Endodermal cell (in vitro differentiated cells): Measurements from ENCODE around the gene SSTR5. TPM values are rescaled to one million over a fixed set of nuclear protein-coding genes. Genes with fewer than 3 reads are reported as not detected.

Source experiments
- DNase-seq: peaks from one replicate; pipeline ENCODE4 v3.0.0-alpha.2; 2017
- H3K27ac ChIP-seq: 2 replicates; pipeline ENCODE4 v1.5.1; 2013; ENCODE audit warnings: mild to moderate bottlenecking, low read depth, low read length, moderate library complexity
- H3K27me3 ChIP-seq: 2 replicates; pipeline ENCODE4 v1.6.1; 2013; ENCODE audit warnings: mild to moderate bottlenecking, low read length, moderate library complexity; ENCODE audit not compliant: insufficient read depth, control insufficient read depth, poor library complexity, severe bottlenecking
- H3K36me3 ChIP-seq: 2 replicates; pipeline ENCODE4 v1.7.0; 2013; ENCODE audit warnings: mild to moderate bottlenecking, low read length, moderate library complexity; ENCODE audit not compliant: control insufficient read depth, insufficient read depth
- H3K4me1 ChIP-seq: one replicate; pipeline ENCODE4 v1.7.0; 2013; ENCODE audit warnings: low read length; ENCODE audit not compliant: control insufficient read depth, insufficient read depth
- H3K4me3 ChIP-seq: 2 replicates; pipeline ENCODE4 v1.5.1; 2013; ENCODE audit warnings: mild to moderate bottlenecking, low read length, moderate library complexity
- H3K9ac ChIP-seq: 2 replicates; pipeline ENCODE4 v1.6.1; 2013; ENCODE audit warnings: mild to moderate bottlenecking, low read length, moderate library complexity; ENCODE audit not compliant: poor library complexity, severe bottlenecking; ENCODE audit errors: extremely low read depth
- H3K9me3 ChIP-seq: 2 replicates; pipeline ENCODE4 v1.6.1; 2013; ENCODE audit warnings: mild to moderate bottlenecking, low read length, moderate library complexity; ENCODE audit not compliant: control insufficient read depth
- H3K27ac Mint-ChIP-seq: 2 replicates; pipeline ENCODE4 v1.8.0; 2020; ENCODE audit warnings: mixed read lengths
- H3K27me3 Mint-ChIP-seq: 2 replicates; pipeline ENCODE4 v1.8.0; 2021; ENCODE audit warnings: mild to moderate bottlenecking, mixed read lengths; ENCODE audit not compliant: insufficient read depth
- H3K36me3 Mint-ChIP-seq: 2 replicates; pipeline ENCODE4 v1.8.0; 2020; ENCODE audit warnings: low read depth, mixed read lengths
- H3K4me1 Mint-ChIP-seq: 2 replicates; pipeline ENCODE4 v1.8.0; 2020; ENCODE audit warnings: mixed read lengths
- H3K4me3 Mint-ChIP-seq: 2 replicates; pipeline ENCODE4 v1.8.0; 2020; ENCODE audit warnings: mild to moderate bottlenecking, moderate library complexity, mixed read lengths
- H3K9me3 Mint-ChIP-seq: 2 replicates; pipeline ENCODE4 v1.8.0; 2020; ENCODE audit warnings: mild to moderate bottlenecking, mixed read lengths
- WGBS, 2 experiments: methylation state at CpG; one replicate each; pipeline versions ENCODE4 v1.1.5 to v1.1.7; 2013; ENCODE audit warnings: missing lambda C conversion rate in 2 of 2, mixed read lengths in 1 of 2; ENCODE audit not compliant: insufficient coverage in 1 of 2, insufficient read length in 1 of 2; 5-methylcytosine and 5-hydroxymethylcytosine counted together
- total RNA-seq, 2 donors: library from RNA; stranded (reverse); fragmentation: NEBNext Ultra II Directional in 1 of 2; extraction: Animal tissue kit (Norgen Biotek cat#: 25700) in 1 of 2; gene quantifications; 2 replicates in 1 of 2; 3 replicates in 1 of 2; pipeline ENCODE4 v1.2.1, GENCODE V29; 2021
- TF ChIP-seq, protein P1 (sequence below): fragments of 200-600 bp; sonication (generic); conservative IDR thresholded peaks from 2 replicates; pipeline ENCODE4 v1.5.0; 2021; ENCODE audit warnings: antibody characterized with exemption, mild to moderate bottlenecking

Gene SSTR5
- total RNA-seq, 2 donors from 2014 or later: 0.64 to 1.3 TPM

- H3K9me3 ChIP-seq: no peaks in the 10 kb centered on the region
- DNase-seq: no peak
- peaks cover 18% of the 10 kb centered on the region for H3K27me3 ChIP-seq
- H3K4me3 Mint-ChIP-seq: no peak overlapping the region
- TF ChIP-seq, protein P1, sequence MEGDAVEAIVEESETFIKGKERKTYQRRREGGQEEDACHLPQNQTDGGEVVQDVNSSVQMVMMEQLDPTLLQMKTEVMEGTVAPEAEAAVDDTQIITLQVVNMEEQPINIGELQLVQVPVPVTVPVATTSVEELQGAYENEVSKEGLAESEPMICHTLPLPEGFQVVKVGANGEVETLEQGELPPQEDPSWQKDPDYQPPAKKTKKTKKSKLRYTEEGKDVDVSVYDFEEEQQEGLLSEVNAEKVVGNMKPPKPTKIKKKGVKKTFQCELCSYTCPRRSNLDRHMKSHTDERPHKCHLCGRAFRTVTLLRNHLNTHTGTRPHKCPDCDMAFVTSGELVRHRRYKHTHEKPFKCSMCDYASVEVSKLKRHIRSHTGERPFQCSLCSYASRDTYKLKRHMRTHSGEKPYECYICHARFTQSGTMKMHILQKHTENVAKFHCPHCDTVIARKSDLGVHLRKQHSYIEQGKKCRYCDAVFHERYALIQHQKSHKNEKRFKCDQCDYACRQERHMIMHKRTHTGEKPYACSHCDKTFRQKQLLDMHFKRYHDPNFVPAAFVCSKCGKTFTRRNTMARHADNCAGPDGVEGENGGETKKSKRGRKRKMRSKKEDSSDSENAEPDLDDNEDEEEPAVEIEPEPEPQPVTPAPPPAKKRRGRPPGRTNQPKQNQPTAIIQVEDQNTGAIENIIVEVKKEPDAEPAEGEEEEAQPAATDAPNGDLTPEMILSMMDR: no peak
- H3K9ac ChIP-seq: no peak overlapping the region
- no peak overlapping the region for H3K4me3 ChIP-seq
- H3K4me1 Mint-ChIP-seq: no peaks in the 10 kb centered on the region
- H3K27ac ChIP-seq: no peak overlapping the region
- H3K36me3 Mint-ChIP-seq: no peaks in the 10 kb centered on the region
- peaks cover 11% of the 10 kb centered on the region for H3K27me3 Mint-ChIP-seq
- H3K36me3 ChIP-seq: no peaks in the 10 kb centered on the region
- no peaks in the 10 kb centered on the region for H3K9me3 Mint-ChIP-seq
- no peak overlapping the region for H3K27ac Mint-ChIP-seq
- 79 to 80% methylated on average over 10 to 16 of the region's 16 CpGs for WGBS, 2 experiments
- peaks cover 5% of the 10 kb centered on the region for H3K4me1 ChIP-seq
Measured at GRCh38 chr16:1070864-1071408, 1.6 kb upstream of the SSTR5 start.

GRCh38 chr16:1071561-1072225, 854 bp upstream of the SSTR5 start:
- no peaks in the 10 kb centered on the region for H3K9me3 ChIP-seq
- Mint-ChIP-seq H3K27ac (no peak overlapping the region), H3K4me1 (no peaks in the 10 kb centered on the region), H3K9me3 (no peaks in the 10 kb centered on the region), H3K4me3 (peak overlapping the region; percentile 34), H3K36me3 (no peaks in the 10 kb centered on the region), H3K27me3 (peaks cover 10% of the 10 kb centered on the region)
- peaks cover 5% of the 10 kb centered on the region for H3K4me1 ChIP-seq
- no peak overlapping the region for H3K9ac ChIP-seq
- 55 to 69% methylated on average over 6 to 29 of the region's 30 CpGs for WGBS, 2 experiments
- H3K36me3 ChIP-seq: no peaks in the 10 kb centered on the region
- peaks cover 18% of the 10 kb centered on the region for H3K27me3 ChIP-seq
- no peak for DNase-seq
- TF ChIP-seq, protein P1: no peak
- H3K27ac ChIP-seq: no peak overlapping the region
- no peak overlapping the region for H3K4me3 ChIP-seq

- H3K36me3 ChIP-seq: no peaks in the 10 kb centered on the region
- whole genome bisulfite sequencing, 2 experiments: 85 to 87% methylated on average over 9 to 13 of the region's 13 CpGs
- H3K4me1 ChIP-seq: peaks cover 5% of the 10 kb centered on the region
- Mint-ChIP-seq H3K9me3 (no peaks in the 10 kb centered on the region), H3K36me3 (no peaks in the 10 kb centered on the region), H3K4me1 (no peaks in the 10 kb centered on the region), H3K27ac (no peak overlapping the region), H3K27me3 (peaks cover 8% of the 10 kb centered on the region), H3K4me3 (no peak overlapping the region)
- DNase-seq: no peak
- H3K27ac ChIP-seq: no peak overlapping the region
- H3K9ac ChIP-seq: no peak overlapping the region
- H3K9me3 ChIP-seq: no peaks in the 10 kb centered on the region
- TF ChIP-seq, protein P1: no peak
- H3K4me3 ChIP-seq: no peak overlapping the region
- H3K27me3 ChIP-seq: peaks cover 18% of the 10 kb centered on the region
Measured at GRCh38 chr16:1073262-1073558, 663 bp downstream of the SSTR5 start.
